ENCODE results near the gene ARMH1. TPM values are rescaled to one million over a fixed set of nuclear protein-coding genes. Genes with fewer than 3 reads are reported as not detected.

ARMH1 gene
- total RNA-seq, 1 experiment from 2014 or later, result 2.8 TPM

GRCh38 chr1:44681905-44682882, 7.7 kb downstream of the ARMH1 start:
- Histone ChIP-seq H3K4me1 (ENCODE audit: control insufficient read depth, insufficient read depth, low read length) (no peaks in the 10 kb centered on the region), H3K4me3 (ENCODE audit: low read depth in 2 of 2, low read length in 2 of 2) (no peak overlapping the region), H3K9me3 (ENCODE audit: control insufficient read depth, insufficient read depth, low read depth, low read length) (no peaks in the 10 kb centered on the region), H3K36me3 (ENCODE audit: control insufficient read depth, insufficient read depth, low read length) (no peaks in the 10 kb centered on the region), H3K27ac (ENCODE audit: low read length) (no peak overlapping the region), H3K27me3 (ENCODE audit: control insufficient read depth, insufficient read depth, low read length) (no peaks in the 10 kb centered on the region)
- ChIA-PET POLR2A (no interaction called here), CTCF (no interaction called here)
- DNase-seq (ENCODE audit: low read depth, low spot score), result no peak
- TF ChIP-seq SIN3A (IDR thresholded peaks at IDR 0.05; ENCODE audit: borderline replicate concordance, insufficient read depth, low read depth, low read length), result no peak
- TF ChIP-seq POLR2AphosphoS5 (IDR thresholded peaks at IDR 0.05; ENCODE audit: low read depth, low read length), result no peak
- TF ChIP-seq REST (IDR thresholded peaks at IDR 0.05; ENCODE audit: insufficient read depth in 1 of 2, low read depth in 2 of 2, low read length in 1 of 2), result no peak
- TF ChIP-seq TCF7L2 (IDR thresholded peaks at IDR 0.05; ENCODE audit: low read depth, low read length), result no peak
- TF ChIP-seq CTCF (IDR thresholded peaks at IDR 0.05), result no peak
- BruUV-seq (replicated peaks), result no TSS peak
- intact Hi-C loops (cut with micrococcal nuclease; ENCODE audit: unreplicated experiment) (no loop called here), in situ Hi-C loops (cut with HindIII; ENCODE audit: low pct_unique_long_range_greater_than_20kb, low sequenced_read_pairs) (no loop called here)
- ATAC-seq, result no peak

- Histone ChIP-seq H3K4me3 (ENCODE audit: low read depth in 2 of 2, low read length in 2 of 2) (no peak overlapping the region), H3K36me3 (ENCODE audit: control insufficient read depth, insufficient read depth, low read length) (no peaks in the 10 kb centered on the region), H3K27ac (ENCODE audit: low read length) (no peak overlapping the region), H3K9me3 (ENCODE audit: control insufficient read depth, insufficient read depth, low read depth, low read length) (no peaks in the 10 kb centered on the region), H3K4me1 (ENCODE audit: control insufficient read depth, insufficient read depth, low read length) (no peaks in the 10 kb centered on the region), H3K27me3 (ENCODE audit: control insufficient read depth, insufficient read depth, low read length) (no peaks in the 10 kb centered on the region)
- in situ Hi-C loops (cut with HindIII; ENCODE audit: low pct_unique_long_range_greater_than_20kb, low sequenced_read_pairs), result no loop called here
- ChIA-PET CTCF (no interaction called here), POLR2A (no interaction called here)
- DNase-seq (ENCODE audit: low read depth, low spot score) (no peak), ATAC-seq (no peak)
- intact Hi-C loops (cut with micrococcal nuclease; ENCODE audit: unreplicated experiment), result no loop called here
- no peak for TF ChIP-seq TCF7L2 (IDR thresholded peaks at IDR 0.05; ENCODE audit: low read depth, low read length)
- TF ChIP-seq SIN3A (IDR thresholded peaks at IDR 0.05; ENCODE audit: borderline replicate concordance, insufficient read depth, low read depth, low read length), result no peak
- no peak for TF ChIP-seq CTCF (IDR thresholded peaks at IDR 0.05)
- TF ChIP-seq POLR2AphosphoS5 (IDR thresholded peaks at IDR 0.05; ENCODE audit: low read depth, low read length), result no peak
- no peak for TF ChIP-seq REST (IDR thresholded peaks at IDR 0.05; ENCODE audit: insufficient read depth in 1 of 2, low read depth in 2 of 2, low read length in 1 of 2)
- no TSS peak for BruUV-seq (replicated peaks)
Observed at GRCh38 chr1:44682883-44683265, 8.4 kb downstream of the ARMH1 start.
